ENCODE results near the gene PIK3R2.

DNA sequence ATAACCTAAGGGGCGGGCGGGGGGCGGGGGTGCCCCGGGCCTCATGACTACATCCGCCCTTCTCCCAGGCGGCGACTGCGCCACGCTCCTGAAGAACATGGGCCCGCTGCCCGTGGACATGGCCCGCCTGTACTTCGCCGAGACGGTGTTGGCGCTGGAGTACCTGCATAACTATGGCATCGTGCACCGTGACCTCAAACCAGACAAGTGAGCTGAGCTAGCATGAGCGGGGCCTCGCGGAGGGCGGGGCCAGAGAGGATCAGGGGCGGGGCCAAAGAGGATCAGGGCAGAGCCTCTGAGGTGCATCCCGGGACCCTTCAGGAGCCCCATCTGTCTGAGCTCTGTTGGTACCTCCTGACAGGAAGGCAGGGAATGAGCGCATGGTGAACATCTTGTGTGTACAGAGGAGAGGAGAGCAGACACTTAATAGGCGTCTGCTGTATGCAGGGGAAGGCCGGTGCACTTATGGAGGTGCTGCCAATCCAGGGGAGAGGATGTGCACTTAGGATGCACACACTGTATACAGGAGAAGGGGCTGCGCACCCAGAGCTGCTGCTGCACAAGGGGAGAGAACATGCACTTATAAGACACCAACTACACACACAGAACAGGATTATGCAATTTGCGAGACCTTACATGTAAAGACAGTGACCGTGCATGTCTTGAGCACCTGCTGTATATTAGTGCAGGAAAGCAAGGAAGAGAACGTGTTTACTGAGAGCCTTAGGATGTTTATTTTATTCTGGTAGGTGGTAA lies 20.9 kb upstream of the PIK3R2 start:
- TF ChIP-seq TAF1 (IDR thresholded peaks at IDR 0.05; ENCODE audit: borderline replicate concordance, insufficient read depth, low read length) (no peak), REST (IDR thresholded peaks at IDR 0.05; ENCODE audit: insufficient read depth in 1 of 2, low read depth in 2 of 2, low read length in 2 of 2) (no peak)
